NCI-H1930 (cell line): ENCODE measurements around the gene DHCR7.

Source experiments
- DNase-seq, 2 experiments: peaks; one replicate each; lab custom pipeline; 2025; lab: John Stamatoyannopoulos, UW

Gene DHCR7

DNA sequence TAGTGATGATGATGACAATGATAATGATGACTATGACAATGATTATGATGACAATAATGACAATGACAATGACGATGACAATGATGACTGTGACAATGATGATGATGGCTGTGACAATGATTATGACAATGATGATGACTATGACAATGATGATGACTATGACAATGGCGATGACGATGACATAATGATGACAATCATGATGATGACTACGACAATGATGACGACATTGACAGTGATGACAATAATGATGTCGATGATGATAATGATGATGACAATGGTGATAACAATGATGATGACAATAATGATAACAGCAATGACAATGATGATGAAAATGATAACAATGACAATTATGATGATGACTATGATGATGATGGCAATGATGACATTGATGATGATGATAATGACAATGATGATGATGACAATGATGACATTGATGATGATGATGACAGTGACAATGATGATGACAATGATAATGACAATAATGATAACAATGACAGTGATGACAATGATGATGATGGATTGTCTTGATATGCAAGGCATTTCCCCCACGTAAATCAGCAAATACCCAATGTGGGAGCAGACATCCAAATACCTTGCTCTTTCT is 37.7 kb downstream of the DHCR7 start:
- no peak for DNase-seq

DNA sequence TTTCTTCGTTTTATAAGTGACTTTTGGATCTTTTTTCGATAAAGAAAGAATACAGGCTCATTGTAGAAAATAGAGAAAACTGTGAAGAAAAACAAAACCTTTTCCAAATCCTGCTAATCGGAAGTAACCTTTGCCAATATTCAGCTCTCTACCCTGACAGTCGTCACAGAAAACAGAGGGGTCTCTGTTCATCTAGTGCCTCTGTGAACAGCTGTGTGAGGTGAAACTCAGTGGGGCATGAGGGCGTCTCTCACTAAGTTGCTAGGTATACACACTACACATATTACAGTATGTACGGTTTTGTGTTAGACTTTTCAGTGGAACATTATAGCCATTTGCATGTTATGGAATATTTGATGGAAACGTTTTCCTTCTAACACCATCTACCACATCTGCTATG is 39.4 kb downstream of the DHCR7 start:
- no peak for DNase-seq

DNA sequence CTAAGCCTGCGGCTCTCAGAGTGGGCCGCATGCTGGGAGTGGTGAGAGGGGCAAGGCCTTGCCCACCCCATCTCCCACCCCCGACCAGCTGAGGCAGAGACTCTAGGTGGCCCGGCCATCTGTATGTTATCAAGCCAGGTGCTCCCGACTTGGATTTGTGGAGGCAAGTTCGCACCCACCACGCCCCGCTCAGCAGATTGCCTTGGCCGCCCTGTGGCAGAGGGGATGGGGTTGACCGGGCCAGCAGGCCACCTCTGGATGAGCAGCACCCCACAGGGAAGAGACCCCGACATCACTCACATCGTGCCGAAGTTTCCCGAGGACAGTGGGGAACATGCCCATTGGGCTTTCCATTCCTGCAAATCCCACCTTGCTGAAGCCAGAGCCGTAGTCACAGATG is 40.8 kb downstream of the DHCR7 start:
- DNase-seq = no peak

DNA sequence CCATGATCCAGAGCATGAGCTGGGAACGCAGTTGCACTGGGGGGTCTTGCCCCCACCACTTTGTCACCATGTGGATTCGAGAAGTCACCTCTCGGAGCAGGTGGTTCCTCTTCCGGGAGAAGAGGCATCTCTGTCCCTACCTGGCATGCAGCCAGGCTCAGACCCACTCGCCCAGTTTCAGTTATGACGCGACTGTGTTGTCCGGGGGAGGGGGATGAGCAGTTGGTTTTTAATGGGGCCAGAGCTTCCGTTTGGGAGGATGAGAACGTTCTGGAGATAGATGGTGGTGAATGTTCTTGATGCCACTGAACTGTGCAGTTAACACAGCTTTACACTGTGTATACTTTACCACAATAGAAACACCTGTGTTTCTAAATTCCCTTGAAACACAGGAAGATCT is 41.5 kb downstream of the DHCR7 start:
- DNase-seq = no peak

DNA sequence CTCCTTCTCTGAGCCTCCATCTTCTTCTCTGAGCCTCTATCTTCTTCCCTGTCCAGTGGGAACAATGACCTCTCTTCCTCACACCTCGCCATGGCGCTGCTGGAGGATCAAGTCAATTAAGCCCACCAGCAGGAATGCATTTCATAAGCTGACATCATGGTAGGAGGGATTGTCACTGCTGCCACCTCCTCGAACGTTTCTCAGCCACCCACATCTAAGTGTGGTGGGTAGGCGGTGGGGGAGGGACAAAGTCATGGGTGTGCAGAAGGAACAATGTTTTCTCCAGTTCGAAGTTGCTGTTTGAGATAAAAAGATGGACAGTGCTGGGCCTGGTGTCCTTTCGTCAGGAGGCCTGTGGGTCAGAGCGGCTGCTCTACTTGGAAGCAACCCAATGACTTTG is 44.0 kb downstream of the DHCR7 start:
- no peak for DNase-seq

DNA sequence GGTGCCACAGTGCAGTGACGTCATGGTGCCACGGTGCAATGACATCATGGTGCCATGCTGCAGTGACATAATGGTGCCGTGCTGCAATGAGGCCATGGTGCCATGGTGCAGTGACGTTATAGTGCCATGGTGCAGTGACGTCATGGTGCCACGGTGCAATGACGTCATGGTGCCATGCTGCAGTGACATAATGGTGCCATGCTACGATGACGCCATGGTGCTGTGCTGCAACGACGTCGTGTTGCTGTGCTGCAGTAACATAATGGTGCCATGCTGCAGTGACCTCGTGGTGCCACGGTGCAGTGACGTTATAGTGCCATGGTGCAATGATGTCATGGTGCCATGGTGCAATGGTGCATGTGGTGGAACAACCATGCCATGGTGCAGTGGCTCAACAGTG is 45.3 kb downstream of the DHCR7 start:
- DNase-seq = no peak

DNA sequence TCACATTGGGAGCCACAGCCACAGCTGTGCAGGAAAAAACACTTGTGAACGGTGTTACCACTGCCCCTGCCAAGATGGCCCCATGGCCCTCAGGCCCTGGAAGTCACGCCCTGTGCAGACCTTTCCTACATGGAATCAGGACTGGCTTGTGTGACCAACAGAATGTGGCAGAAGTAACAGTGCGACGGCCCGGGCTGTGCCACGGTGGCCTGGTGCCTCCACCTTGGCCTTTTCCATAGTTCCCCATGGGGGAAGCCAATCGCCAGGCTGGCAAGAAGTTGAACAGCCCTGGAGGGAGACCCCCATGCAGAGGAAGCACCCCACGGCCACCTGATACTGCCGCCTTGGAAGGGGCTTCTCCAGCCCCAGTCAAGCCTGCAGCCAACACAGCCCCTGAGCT is 48.0 kb downstream of the DHCR7 start:
- no peak for DNase-seq

DNA sequence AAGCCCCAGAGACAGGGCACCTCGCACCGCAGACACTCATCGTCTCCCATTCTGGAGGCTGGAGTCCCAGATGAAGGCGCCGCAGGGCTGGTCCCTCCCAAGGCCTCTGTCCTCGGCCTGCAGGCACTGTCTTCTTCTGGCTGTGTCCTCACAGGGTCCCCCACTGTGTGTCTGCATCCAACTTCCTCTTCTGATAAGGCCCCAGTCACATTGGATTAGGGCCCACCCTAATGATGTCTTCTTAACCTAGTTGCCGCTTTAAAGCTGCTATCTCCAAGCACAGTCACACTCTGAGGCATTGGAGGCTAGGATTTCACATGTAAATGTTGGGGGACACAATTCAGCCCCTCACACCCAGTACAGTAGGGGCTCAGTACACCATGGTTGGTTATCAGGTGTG is 48.9 kb downstream of the DHCR7 start:
- DNase-seq = no peak

DNA sequence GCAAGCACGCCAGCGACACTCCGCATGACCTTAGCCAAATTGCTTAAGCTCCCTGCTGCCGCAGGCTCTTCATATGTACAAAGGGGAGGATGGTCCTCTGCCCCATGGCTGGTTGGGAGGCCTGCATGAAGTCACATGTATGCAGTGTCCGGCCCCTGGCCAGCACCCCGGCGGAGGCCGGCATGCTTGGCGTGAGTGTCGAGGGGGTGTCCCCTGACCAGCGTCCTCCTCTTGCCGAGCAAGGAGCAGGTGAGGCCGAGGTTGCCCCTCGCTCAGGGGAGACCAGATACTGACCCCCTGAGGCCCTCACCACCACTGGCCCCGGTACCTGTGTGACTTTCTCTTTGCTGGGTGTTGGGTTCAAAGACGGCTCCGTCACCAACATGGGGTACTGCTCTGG is 50.2 kb downstream of the DHCR7 start:
- DNase-seq = no peak

DNA sequence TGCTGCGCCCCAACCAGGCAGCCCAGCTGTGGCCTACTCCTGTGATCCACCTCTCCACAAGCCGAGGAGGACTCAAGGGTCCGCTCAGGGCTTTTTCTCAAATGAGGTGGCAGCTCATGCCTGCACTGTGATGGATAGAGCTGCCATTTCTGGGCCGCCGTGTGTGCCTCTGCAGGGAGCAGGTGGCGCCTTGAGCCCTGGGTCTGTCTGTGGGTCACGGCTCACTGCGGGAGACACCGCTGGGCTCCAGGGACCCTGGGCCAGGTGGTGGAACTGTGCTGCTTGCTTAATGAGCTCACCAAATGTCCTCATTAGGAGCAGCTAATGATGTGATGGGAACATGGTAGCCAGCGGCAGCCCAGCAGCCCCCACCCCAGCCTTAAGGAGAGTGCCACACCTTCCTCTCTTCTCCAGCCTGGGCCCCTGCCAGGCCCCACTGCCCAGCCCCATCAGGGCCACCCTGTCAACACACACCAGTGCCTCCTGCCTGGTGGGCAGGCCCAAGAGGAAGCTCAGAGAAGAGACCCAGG is 50.8 kb downstream of the DHCR7 start:
- DNase-seq = no peak

DNA sequence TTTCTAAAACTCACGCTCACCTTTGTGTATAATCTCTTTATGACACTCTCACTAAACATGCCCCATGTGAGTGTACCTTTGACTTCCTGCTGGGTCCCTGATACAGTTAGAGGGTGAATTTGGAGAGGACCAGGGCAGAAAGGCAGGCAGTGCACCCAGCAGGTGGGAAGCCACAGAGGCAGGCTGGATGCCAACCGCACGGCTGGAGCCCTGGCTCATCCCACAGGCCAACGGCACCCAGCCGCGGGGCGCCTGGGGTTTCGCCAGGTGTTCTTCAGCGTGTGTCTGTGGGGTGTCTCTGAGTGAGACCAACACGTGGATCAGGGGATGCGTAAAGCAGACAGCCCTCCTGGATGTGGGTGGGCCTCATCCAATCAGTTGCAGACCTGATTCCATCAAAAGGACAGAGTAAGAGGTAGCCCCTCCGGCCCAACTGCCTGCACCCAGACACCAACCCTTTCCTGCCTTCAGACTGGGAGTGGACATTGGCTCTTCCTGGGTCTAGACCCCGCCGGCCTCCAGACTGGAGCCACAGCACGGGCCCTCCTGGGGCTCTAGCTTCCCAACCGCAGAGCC is 51.6 kb downstream of the DHCR7 start:
- no peak for DNase-seq

DNA sequence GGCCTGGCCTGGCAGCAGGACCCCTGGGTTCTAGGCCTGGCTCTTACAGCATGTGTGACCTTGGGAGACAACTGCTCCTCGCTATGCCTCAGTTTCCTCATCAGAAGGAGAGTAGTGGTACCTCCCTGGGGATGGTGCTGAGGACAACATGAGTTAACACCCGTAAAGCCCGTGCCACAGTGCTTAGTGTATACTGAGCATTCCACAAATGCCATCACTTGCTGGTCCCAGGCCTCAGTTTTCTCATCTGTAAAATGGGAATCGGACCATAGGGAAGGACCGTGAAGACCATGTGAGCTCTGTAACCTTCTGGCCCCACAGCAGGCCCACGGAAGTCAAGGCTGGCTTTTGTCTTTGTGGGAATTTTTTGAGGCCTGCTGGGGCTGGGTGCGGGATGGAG is 52.4 kb downstream of the DHCR7 start:
- DNase-seq = no peak

DNA sequence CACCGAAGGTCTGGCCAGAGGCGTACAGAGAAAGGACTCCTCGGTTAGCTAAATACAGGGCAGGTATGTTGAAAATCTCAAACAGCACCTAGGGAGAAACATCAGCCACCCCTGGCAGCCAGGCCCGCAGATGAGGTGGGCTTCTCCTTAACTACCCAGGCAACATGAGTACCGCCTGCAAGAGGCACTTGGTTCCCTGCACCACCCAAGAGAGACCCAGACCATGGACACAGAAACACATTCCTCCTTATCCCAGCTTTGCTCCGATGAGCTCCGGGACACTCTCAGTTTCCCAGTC is 53.0 kb downstream of the DHCR7 start:
- no peak for DNase-seq

DNA sequence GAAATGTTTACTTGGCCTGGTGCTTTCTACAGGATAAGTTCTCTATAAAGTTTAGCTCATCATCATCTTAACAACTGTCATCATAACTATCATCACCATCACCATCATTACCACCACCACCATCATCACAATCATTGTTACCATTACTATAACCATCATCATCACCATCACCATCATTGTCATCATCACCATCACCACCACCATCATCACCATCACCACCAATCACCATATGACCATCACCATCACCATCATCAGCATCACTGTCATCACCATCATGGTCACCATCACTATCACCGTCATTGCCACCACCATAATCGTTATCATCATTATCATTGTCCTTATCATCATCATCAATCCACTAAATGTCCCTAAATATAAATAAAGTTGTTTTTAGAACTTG is 54.9 kb downstream of the DHCR7 start:
- DNase-seq = no peak

DNA sequence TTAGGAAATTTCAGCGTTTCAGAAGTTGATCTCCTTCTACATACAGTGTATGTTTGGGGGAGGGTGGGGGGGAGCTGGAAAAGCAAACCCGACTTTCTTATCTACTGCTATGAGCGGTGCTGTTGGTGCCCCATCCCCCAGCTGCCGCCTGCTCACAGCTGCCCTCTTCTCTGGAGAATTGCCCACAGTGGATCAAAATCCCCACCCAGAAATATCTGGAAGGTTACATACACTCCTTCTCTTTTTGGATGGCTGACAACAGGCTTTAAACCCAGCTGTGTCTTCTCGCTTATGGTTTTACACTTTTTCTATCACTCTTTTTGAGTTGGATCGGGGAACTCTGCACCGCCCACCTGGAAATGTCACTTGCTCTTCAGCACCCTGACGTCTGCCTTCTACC is 56.4 kb downstream of the DHCR7 start:
- no peak for DNase-seq

DNA sequence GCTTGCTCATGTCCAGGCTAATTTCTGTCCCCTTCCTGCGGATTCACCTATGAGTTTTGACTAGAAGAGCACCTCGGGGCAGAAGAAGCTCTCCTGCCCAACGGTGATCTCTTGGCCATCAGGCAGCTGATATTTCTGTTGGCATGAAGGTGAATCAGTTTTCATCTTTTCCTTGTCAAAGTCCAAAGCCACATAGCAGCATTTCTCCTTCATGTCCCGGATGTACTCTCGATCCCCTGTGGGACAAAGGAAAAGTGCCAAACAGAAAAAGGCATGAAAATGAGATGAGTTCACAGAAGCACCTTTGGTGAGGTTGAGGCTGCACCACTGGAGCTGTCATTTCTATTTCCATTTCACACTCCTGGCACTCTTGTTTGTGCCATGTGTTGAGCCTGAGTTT is 56.8 kb downstream of the DHCR7 start:
- no peak for DNase-seq

DNA sequence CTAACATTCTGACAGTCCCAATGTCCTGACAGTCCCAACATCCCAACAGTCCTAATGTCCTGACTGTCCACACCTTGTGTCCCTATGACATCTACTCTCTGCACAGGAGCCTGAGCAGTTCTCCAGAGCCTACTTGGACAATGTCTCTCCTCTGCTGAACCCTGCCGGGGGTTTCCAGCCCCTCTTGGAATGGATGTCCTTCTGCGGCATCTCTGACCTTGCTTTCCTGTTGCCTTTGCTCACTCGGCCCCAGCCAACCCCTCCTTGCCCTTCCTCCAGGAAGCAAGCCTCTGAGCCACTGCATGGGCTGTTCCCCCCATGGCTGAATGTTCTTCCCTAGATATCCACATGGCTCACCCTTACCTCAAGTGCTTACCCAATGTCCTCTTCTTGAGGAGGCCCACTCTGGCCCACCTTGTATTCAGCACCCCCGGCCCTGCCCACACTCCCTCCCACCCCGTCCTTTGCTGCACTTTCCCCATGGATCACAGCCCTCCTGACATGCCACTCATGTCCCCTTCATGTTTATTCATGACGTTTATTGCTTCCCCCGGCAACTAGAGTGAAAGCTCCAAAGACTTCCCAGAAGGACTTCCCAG is 59.5 kb downstream of the DHCR7 start:
- DNase-seq = no peak

DNA sequence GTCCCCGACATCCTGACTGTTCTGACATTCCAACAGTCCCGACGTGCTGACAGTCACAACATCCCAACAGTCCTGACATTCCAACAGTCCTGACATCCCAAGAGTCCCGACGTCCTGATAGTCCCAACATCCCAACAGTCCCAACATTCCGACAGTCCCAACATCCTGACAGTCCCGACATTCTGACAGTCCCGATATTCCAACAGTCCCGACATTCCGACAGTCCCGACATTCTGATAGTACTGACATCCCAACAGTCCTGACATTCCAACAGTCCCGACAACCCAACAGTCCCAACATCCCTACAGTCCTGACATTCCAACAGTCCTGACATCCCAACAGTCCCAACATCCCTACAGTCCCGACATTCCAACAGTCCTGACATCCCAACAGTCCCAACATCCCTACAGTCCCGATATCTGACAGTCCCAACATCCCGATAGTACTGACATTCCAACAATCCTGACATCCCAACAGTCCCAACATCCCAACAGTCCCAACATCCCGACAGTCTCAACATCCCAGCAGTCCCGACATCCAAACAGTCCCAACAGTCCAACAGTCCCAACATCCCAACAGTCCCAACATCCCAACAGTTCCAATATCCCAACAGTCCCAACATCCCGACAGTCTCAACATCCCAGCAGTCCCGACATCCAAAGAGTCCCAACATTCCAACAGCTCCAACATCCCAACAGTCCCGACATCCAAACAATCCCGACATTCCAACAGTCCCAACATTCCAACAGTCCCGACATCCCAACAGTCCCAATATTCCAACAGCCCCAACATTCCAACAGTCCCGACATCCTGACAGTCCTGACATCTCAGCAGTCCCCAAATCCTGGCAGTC is 60.2 kb downstream of the DHCR7 start:
- no peak for DNase-seq

DNA sequence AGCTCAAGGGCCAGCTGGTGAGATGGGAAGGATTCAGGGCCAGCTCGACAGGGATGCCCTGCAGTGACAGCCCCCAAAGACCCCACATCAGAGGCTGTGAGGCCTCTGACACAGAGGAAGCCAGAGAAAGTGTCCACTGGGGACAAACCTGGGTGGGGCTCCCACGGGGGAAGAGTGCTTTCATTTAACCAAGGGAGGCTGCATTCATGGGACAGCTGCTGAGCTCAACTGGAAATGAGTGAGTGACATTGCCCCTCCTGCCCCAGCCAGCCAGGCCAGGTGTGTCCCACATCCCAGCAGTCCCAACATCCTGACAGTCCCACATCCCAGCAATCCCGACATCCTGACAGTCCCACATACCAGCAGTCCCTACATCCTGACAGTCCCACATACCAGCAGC is 61.0 kb downstream of the DHCR7 start:
- no peak for DNase-seq

DNA sequence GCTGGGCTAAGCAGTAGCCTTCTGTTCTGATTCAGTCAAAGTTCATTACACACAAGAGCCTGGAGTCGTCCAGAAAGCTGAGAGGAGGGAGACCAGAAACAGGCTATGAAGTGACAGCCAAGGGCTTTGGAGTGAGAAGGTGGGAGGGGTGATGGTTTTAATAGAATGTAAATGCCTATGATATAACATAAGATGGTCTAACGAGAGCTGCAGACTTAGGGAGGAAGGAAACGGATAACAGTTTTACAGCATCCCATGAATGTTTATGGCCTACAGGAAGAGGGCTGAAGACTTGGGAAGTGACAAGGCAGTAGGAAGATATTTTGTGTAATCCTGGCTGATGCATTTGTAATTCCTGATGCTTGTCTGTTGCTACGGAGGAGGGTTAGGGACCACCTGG is 62.0 kb downstream of the DHCR7 start:
- DNase-seq = no peak

DNA sequence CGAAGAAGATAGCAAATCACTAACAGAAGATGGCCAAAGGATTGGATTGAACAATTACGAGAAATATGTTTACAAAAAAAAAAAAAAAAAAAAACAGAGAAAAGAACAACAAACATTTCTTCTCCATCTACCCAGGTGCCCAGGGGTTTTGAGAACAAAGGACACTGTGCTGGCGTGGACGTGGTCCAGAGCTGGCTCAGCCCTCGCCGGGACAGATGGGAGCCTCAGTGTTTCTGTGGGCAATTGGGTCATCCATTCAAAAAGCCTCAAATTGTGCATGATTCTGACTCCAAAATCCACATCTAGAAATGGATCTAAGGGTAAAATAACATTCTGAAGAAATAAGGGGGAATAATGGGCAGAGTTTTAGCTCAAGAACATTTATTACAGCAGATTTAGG is 63.1 kb downstream of the DHCR7 start:
- no peak for DNase-seq

DNA sequence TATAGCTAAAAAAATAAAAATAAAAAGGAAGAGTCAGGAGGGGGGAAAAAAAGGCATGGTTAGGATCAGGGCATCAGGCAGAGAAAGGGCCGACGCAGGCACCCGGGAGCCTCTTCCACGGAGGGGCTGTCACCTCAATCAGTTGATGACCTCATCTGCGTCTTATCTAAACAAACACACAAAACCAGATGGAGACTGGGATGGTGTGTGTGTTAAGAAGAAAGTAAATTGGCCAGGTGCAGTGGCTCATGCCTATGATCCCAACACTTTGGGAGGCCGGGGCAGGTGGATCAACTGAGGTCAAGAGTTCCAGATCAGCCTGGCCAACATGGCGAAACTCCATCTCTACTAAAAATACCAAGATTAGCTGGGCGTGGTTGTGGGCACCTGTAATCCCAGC is 63.6 kb downstream of the DHCR7 start:
- DNase-seq = no peak
